B cell (primary cell): Measurements from ENCODE around the gene TBL1XR1. TPM values are rescaled to one million over a fixed set of nuclear protein-coding genes. Genes with fewer than 3 reads are reported as not detected.

Experiments
- ATAC-seq: fragments of 200-7000 bp; cut with Tn5 transposase; one replicate; pipeline ENCODE4 v1.10.0; 2021; ENCODE audit warnings: low read depth, mild to moderate bottlenecking, moderate number of reproducible peaks, moderate library complexity
- CTCF ChIA-PET: fragments of 350-600 bp; sonication (Branson Sonifier 250); formaldehyde crosslinking; loops from one replicate; lab custom pipeline; 2021; ENCODE audit warnings: antibody characterized with exemption, inconsistent platforms; lab: Charles Lee
- POLR2A ChIA-PET: fragments of 350-600 bp; sonication (Branson Sonifier 250); formaldehyde crosslinking; loops from one replicate; lab custom pipeline; 2021; ENCODE audit warnings: antibody characterized with exemption; lab: Charles Lee
- DNase-seq: peaks from one replicate; pipeline ENCODE4 v3.0.0; 2013
- H2AFZ ChIP-seq: 2 replicates; pipeline ENCODE4 v1.6.1; 2012; ENCODE audit warnings: mild to moderate bottlenecking, low read depth, low read length; ENCODE audit not compliant: insufficient read depth, poor library complexity, severe bottlenecking
- H3K27ac ChIP-seq, 2 donors: 1 replicate in 1 of 2; 2 replicates in 1 of 2; pipeline ENCODE4 v1.5.1; 2012 to 2013; ENCODE audit warnings: low read length in 2 of 2, mild to moderate bottlenecking in 2 of 2, moderate library complexity in 1 of 2
- H3K27me3 ChIP-seq, 4 experiments: fragments of 200-600 bp in 1 of 4; sonication (generic) in 1 of 4; replicated peaks in 1 of 4; 1 replicate in 2 of 4; 2 replicates in 2 of 4; pipeline versions ENCODE4 v1.6.1 to v1.7.0; 2013 to 2016; ENCODE audit warnings: low read length in 3 of 4, mild to moderate bottlenecking in 2 of 4, mixed read lengths in 1 of 4, moderate library complexity in 1 of 4; ENCODE audit not compliant: insufficient read depth in 4 of 4, control insufficient read depth in 3 of 4; ENCODE audit errors: control extremely low read depth in 1 of 4
- H3K36me3 ChIP-seq, 2 experiments: replicated peaks in 1 of 2; 1 replicate in 1 of 2; 2 replicates in 1 of 2; pipeline versions ENCODE4 v1.6.1 to v1.7.1; 2013; ENCODE audit warnings: low read length in 1 of 2; ENCODE audit not compliant: insufficient read depth in 2 of 2, control insufficient read depth in 1 of 2; ENCODE audit errors: control extremely low read depth in 1 of 2, extremely low read depth in 1 of 2
- H3K4me1 ChIP-seq, 2 donors: fragments of 200-600 bp in 1 of 2; sonication (generic) in 1 of 2; 1 replicate in 1 of 2; 2 replicates in 1 of 2; pipeline versions ENCODE4 v1.5.1 to v1.6.1; 2013 to 2017; ENCODE audit warnings: low read length in 2 of 2; ENCODE audit not compliant: control insufficient read depth in 2 of 2, insufficient read depth in 2 of 2
- H3K4me2 ChIP-seq: replicated peaks from 2 replicates; pipeline ENCODE3; 2012; ENCODE audit warnings: mild to moderate bottlenecking, low read depth, low read length; ENCODE audit not compliant: poor library complexity, severe bottlenecking
- H3K4me3 ChIP-seq, 5 experiments: fragments of 200-600 bp in 1 of 5; sonication (generic) in 1 of 5; 1 replicate in 3 of 5; 2 replicates in 2 of 5; pipeline versions ENCODE4 v1.5.1 to v1.7.0; 2011 to 2016; ENCODE audit warnings: low read length in 4 of 5, mild to moderate bottlenecking in 4 of 5, low read depth in 2 of 5, control low read depth in 1 of 5, moderate library complexity in 1 of 5; ENCODE audit not compliant: insufficient read depth in 1 of 5; ENCODE audit errors: control extremely low read depth in 1 of 5, extremely low read depth in 1 of 5
- H3K79me2 ChIP-seq: fragments of 200-600 bp; sonication (generic); one replicate; pipeline ENCODE4 v1.6.0; 2016; ENCODE audit warnings: low read length; ENCODE audit not compliant: control insufficient read depth, insufficient read depth
- H3K9ac ChIP-seq: fragments of 200-600 bp; sonication (generic); 2 replicates; pipeline ENCODE4 v1.6.1; 2017; ENCODE audit warnings: mild to moderate bottlenecking, low read length, moderate library complexity
- H3K9me3 ChIP-seq, 3 donors: one replicate each; pipeline versions ENCODE4 v1.6.1 to v1.7.1; 2013; ENCODE audit warnings: low read length in 2 of 3; ENCODE audit not compliant: control insufficient read depth in 2 of 3, insufficient read depth in 1 of 3; ENCODE audit errors: control extremely low read depth in 1 of 3
- H4K20me1 ChIP-seq: 2 replicates; pipeline ENCODE4 v1.6.0; 2012; ENCODE audit warnings: mild to moderate bottlenecking, low read length; ENCODE audit not compliant: insufficient read depth, control insufficient read depth, poor library complexity, severe bottlenecking
- H3K27ac Mint-ChIP-seq: one replicate; pipeline ENCODE4 v1.8.0; 2021; ENCODE audit warnings: mixed read lengths
- H3K27me3 Mint-ChIP-seq: one replicate; pipeline ENCODE4 v1.8.0; 2021; ENCODE audit warnings: mixed read lengths
- H3K4me1 Mint-ChIP-seq: one replicate; pipeline ENCODE4 v1.8.0; 2021; ENCODE audit warnings: mixed read lengths
- H3K4me3 Mint-ChIP-seq: one replicate; pipeline ENCODE4 v1.8.0; 2021; ENCODE audit warnings: mixed read lengths
- H3K9me3 Mint-ChIP-seq: one replicate; pipeline ENCODE4 v1.8.0; 2022; ENCODE audit warnings: mixed read lengths; ENCODE audit not compliant: insufficient read depth
- EZH2 ChIP-seq: IDR thresholded peaks from 2 replicates; pipeline ENCODE4 v1.6.1; 2012; ENCODE audit warnings: borderline replicate concordance, low read depth, mild to moderate bottlenecking, moderate library complexity, low read length; ENCODE audit not compliant: insufficient read depth, poor library complexity, severe bottlenecking
- WGBS: methylation state at CpG from one replicate; pipeline ENCODE4 v1.1.5; 2013; ENCODE audit warnings: missing lambda C conversion rate; ENCODE audit not compliant: insufficient coverage; 5-methylcytosine and 5-hydroxymethylcytosine counted together
- intact Hi-C: fragments of 100-400 bp; cut with micrococcal nuclease; formaldehyde crosslinking; loops from one replicate; pipeline ENCODE4 v1.10.0; 2022
- polyA plus RNA-seq: library from polyadenylated mRNA; depleted of rRNA; stranded (reverse); fragments of >200 nt; gene quantifications from 2 replicates; pipeline ENCODE4 v1.2.3, GENCODE V29; 2012
- total RNA-seq, 2 donors: library from RNA; stranded (reverse); fragments of 120-200 nt in 1 of 2; gene quantifications; 1 replicate in 1 of 2; 2 replicates in 1 of 2; pipeline versions ENCODE4 v1.2.3 to v1.2.4, GENCODE V29; 2013 to 2022
- TF ChIP-seq, protein P1 (sequence below): fragments of 200-600 bp; IDR thresholded peaks from one replicate; pipeline ENCODE4 v1.8.0; 2022; ENCODE audit warnings: antibody characterized with exemption, mild to moderate bottlenecking

The TBL1XR1 gene
- total and polyA plus RNA-seq, 2 donors (not counting 1 experiment from before 2014, with no cell fraction given): 17.6 to 128 TPM

DNA sequence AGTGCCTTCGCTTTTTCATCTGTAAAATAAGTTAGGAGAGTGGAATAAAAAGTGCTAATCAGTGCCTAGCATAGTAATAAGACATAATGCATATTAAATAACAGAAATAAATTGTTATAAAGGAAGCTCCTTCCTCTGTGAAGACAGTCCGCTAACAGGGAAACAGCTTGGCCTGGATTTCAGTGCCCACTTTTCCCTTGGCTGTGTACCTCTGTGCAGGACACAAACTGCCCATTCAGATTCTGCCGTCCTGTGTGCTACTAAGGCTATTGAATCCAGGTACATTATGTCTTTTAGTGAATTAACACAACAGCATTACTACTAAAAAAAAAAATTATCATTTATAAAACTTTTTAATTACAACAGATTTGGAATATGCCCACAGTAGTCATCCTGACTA, 90.7 kb downstream of the TBL1XR1 start:
- ChIA-PET POLR2A (no interaction called here), CTCF (no interaction called here)
- DNase-seq: no peak
- H3K4me2 ChIP-seq: peak overlapping the region; percentile 49
- no peaks in the 10 kb centered on the region for H3K9me3 ChIP-seq
- TF ChIP-seq, protein P1, sequence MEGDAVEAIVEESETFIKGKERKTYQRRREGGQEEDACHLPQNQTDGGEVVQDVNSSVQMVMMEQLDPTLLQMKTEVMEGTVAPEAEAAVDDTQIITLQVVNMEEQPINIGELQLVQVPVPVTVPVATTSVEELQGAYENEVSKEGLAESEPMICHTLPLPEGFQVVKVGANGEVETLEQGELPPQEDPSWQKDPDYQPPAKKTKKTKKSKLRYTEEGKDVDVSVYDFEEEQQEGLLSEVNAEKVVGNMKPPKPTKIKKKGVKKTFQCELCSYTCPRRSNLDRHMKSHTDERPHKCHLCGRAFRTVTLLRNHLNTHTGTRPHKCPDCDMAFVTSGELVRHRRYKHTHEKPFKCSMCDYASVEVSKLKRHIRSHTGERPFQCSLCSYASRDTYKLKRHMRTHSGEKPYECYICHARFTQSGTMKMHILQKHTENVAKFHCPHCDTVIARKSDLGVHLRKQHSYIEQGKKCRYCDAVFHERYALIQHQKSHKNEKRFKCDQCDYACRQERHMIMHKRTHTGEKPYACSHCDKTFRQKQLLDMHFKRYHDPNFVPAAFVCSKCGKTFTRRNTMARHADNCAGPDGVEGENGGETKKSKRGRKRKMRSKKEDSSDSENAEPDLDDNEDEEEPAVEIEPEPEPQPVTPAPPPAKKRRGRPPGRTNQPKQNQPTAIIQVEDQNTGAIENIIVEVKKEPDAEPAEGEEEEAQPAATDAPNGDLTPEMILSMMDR: no peak
- no peak for TF ChIP-seq EZH2
- H3K27me3 Mint-ChIP-seq: no peaks in the 10 kb centered on the region
- H3K4me3 Mint-ChIP-seq: peak overlapping the region; percentile 27
- peaks cover 70% of the 10 kb centered on the region for H3K4me1 Mint-ChIP-seq
- intact Hi-C loops: loop anchor here (5.0 kb wide), 2 partner anchors 41 to 49 kb away; no protein-coding TSS in a partner anchor
- peak overlapping the region; percentile 26 for H3K9ac ChIP-seq
- peaks cover 27 to 52% of the 10 kb centered on the region in 2 donors for H3K4me1 ChIP-seq
- peaks cover 61% of the 10 kb centered on the region for H4K20me1 ChIP-seq
- H3K27me3 ChIP-seq: no peaks in the 10 kb centered on the region
- 100% methylated on average over 1 of the region's 3 CpGs for WGBS
- peaks cover 97% of the 10 kb centered on the region for H3K79me2 ChIP-seq
- H2AFZ ChIP-seq: no peak overlapping the region
- H3K27ac Mint-ChIP-seq: no peak overlapping the region
- H3K36me3 ChIP-seq: peaks cover 0 to 1% of the 10 kb centered on the region in 2 experiments
- H3K9me3 Mint-ChIP-seq: no peaks in the 10 kb centered on the region
- H3K27ac ChIP-seq: no peak overlapping the region
- H3K4me3 ChIP-seq: no peak overlapping the region
- no peak for ATAC-seq

DNA sequence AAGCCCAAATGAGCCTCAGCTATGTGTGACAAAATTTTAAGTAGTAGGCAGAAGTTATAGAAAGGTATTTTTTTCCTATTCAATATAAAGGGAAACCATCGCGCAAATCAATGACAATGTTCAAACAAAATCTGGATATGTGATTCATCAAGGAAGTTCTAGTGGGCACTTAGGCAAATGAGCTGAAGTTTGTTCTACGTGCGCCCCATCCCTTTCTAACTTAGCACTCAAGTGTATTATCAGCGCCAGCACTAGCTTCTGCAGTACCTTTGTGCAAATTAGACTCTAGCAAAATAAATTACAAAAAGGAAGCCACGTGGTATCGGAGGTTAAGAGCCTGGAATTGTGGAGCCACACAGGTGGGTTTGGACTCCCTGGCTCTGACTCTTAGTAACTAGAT, 91.1 kb downstream of the TBL1XR1 start:
- Mint-ChIP-seq H3K4me3 (peak overlapping the region; percentile 27), H3K27ac (no peak overlapping the region), H3K27me3 (no peaks in the 10 kb centered on the region), H3K9me3 (no peaks in the 10 kb centered on the region), H3K4me1 (peaks cover 66% of the 10 kb centered on the region)
- ChIA-PET CTCF (interaction anchor here (1.3 kb wide), 1 partner anchor 15 kb away, joined by 3 read pairs; no protein-coding TSS in a partner anchor), POLR2A (interaction anchor here (0.6 kb wide), 2 partner anchors 39 to 235 kb away, joined by 3 read pairs; no protein-coding TSS in a partner anchor)
- Histone ChIP-seq H2AFZ (no peak overlapping the region), H3K27me3 (no peaks in the 10 kb centered on the region), H3K27ac (no peak overlapping the region), H3K9ac (peak overlapping the region; percentile 26), H3K79me2 (peaks cover 97% of the 10 kb centered on the region), H3K36me3 (no peaks in the 10 kb centered on the region), H3K4me3 (no peak overlapping the region), H4K20me1 (peaks cover 56% of the 10 kb centered on the region), H3K4me2 (peak overlapping the region; percentile 49), H3K4me1 (peaks cover 22 to 48% of the 10 kb centered on the region in 2 donors), H3K9me3 (no peaks in the 10 kb centered on the region)
- 50% methylated on average over 2 of the region's 7 CpGs for WGBS
- intact Hi-C loops: loop anchor here (5.0 kb wide), 2 partner anchors 41 to 49 kb away; no protein-coding TSS in a partner anchor
- no peak for TF ChIP-seq EZH2
- TF ChIP-seq, protein P1: no peak
- DNase-seq (peak; percentile 38), ATAC-seq (peak; percentile 48)
